ENCODE measurements around the gene FNTB.

The FNTB gene

GRCh38 chr14:64953310-64953654 is 33.4 kb upstream of the FNTB start:
- DNase-seq: no peak

GRCh38 chr14:64953661-64954060 is 33.0 kb upstream of the FNTB start:
- DNase-seq: no peak

GRCh38 chr14:64954491-64955240 is 32.0 kb upstream of the FNTB start:
- DNase-seq: no peak

GRCh38 chr14:64955297-64955696 is 31.4 kb upstream of the FNTB start:
- DNase-seq: no peak

- no peak for DNase-seq
Measured at GRCh38 chr14:64956697-64957406, 29.8 kb upstream of the FNTB start.

GRCh38 chr14:64958201-64958600 is 28.5 kb upstream of the FNTB start:
- no peak for DNase-seq

GRCh38 chr14:64958743-64959142 is 28.0 kb upstream of the FNTB start:
- DNase-seq: no peak

GRCh38 chr14:64960762-64961276 is 25.9 kb upstream of the FNTB start:
- DNase-seq: no peak

GRCh38 chr14:64963611-64964010 is 23.1 kb upstream of the FNTB start:
- no peak for DNase-seq

- no peak for DNase-seq
Measured at GRCh38 chr14:64965356-64966000, 21.2 kb upstream of the FNTB start.

- no peak for DNase-seq
Measured at GRCh38 chr14:64966976-64967375, 19.7 kb upstream of the FNTB start.

GRCh38 chr14:64968167-64968566 is 18.5 kb upstream of the FNTB start:
- DNase-seq: no peak

- DNase-seq: no peak
Measured at GRCh38 chr14:64968651-64969050, 18.0 kb upstream of the FNTB start.

- no peak for DNase-seq
Measured at GRCh38 chr14:64970041-64970440, 16.7 kb upstream of the FNTB start.

- DNase-seq: no peak
Measured at GRCh38 chr14:64970776-64971477, 15.8 kb upstream of the FNTB start.

- DNase-seq: no peak
Measured at GRCh38 chr14:64971491-64971942, 15.2 kb upstream of the FNTB start.

GRCh38 chr14:64971943-64972791 is 14.5 kb upstream of the FNTB start, which contains the start of gene RAB15:
Gene RAB15, minus strand, starts transcription at chr14:64972336. Its CDS starts 260 bp downstream, at chr14:64972076.
- peak; percentile 45 for DNase-seq

- DNase-seq: no peak
Measured at GRCh38 chr14:64973026-64973442, 13.7 kb upstream of the FNTB start.

GRCh38 chr14:64973826-64974225 is 12.9 kb upstream of the FNTB start:
- DNase-seq: no peak

GRCh38 chr14:64974563-64974962 is 12.1 kb upstream of the FNTB start:
- no peak for DNase-seq

GRCh38 chr14:64979336-64980074 is 7.2 kb upstream of the FNTB start:
- no peak for DNase-seq

Data from CD4-positive, alpha-beta T cell treated with Interleukin-17A for 1 hour (primary cell).